ENCODE data around the gene TSHZ2. TPM values are rescaled to one million over a fixed set of nuclear protein-coding genes. Genes with fewer than 3 reads are reported as not detected.

TSHZ2 gene
- total RNA-seq, 4 donors from 2014 or later = 1.9 to 12.9 (median 5.0) TPM

DNA sequence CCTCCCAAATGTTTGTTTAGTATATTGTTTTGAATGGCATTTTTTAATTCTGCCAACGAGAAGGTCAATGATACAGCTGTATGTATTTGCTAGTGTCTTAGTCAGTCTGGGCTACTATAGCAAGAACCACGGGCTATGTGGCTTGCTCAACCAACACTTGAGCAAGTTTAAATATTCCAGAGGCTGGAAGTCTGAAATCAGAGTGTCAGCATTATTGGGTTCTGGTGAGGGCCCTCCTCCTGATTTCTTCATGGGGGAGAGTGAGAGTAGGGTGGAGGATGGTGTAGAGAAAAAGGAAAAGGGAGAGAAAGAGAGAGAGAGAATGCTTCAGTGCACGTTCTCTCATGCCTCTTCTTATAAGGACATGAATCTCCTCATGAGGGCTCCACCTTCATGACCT is 144.6 kb downstream of the TSHZ2 start:
- intact Hi-C loops (cut with DNase I; ENCODE audit: low total_unique reads) = no loop called here
- 75 to 80% methylated on average over 3 of the region's 3 CpGs for WGBS, 2 donors (ENCODE audit: low coverage in 1 of 2)
- in situ Hi-C loops (cut with MboI; ENCODE audit: low pct_ligation_motif_present in 1 of 4, low pct_unique_long_range_greater_than_20kb in 1 of 4, low sequenced_read_pairs in 3 of 4) = no loop called here

DNA sequence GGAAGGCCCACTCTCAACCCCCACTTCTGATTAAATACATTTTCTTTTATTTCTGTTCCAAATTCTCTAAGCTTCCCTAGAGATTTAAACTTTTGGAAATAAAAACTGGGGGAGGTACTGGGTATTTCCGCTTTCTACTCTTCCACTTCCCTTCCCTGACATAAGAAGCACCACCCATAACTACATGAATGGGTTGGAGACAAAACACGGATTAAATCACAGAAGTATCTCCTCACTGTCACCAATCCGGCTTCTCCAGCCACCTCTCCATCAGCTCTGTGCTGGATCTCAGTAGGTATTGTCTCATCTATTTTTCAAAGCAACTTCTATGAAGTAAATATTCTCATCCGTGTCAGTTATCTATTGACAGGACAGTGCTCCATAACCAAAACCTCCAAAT is 150.7 kb downstream of the TSHZ2 start:
- H3K9me3 ChIP-seq = no peaks in the 10 kb centered on the region
- H3K27me3 ChIP-seq = no peaks in the 10 kb centered on the region
- H3K36me3 ChIP-seq = no peaks in the 10 kb centered on the region
- in situ Hi-C loops (cut with MboI; ENCODE audit: low pct_ligation_motif_present in 1 of 4, low pct_unique_long_range_greater_than_20kb in 1 of 4, low sequenced_read_pairs in 3 of 4) = no loop called here
- intact Hi-C loops (cut with DNase I; ENCODE audit: low total_unique reads) = no loop called here
- H3K27ac ChIP-seq = no peak overlapping the region
- TF ChIP-seq EP300 (IDR thresholded peaks at IDR 0.05; ENCODE audit: low read depth) = no peak
- TF ChIP-seq POLR2A (IDR thresholded peaks at IDR 0.05) = no peak
- no peak for TF ChIP-seq POLR2AphosphoS5 (IDR thresholded peaks at IDR 0.05)
- TF ChIP-seq, protein P1, sequence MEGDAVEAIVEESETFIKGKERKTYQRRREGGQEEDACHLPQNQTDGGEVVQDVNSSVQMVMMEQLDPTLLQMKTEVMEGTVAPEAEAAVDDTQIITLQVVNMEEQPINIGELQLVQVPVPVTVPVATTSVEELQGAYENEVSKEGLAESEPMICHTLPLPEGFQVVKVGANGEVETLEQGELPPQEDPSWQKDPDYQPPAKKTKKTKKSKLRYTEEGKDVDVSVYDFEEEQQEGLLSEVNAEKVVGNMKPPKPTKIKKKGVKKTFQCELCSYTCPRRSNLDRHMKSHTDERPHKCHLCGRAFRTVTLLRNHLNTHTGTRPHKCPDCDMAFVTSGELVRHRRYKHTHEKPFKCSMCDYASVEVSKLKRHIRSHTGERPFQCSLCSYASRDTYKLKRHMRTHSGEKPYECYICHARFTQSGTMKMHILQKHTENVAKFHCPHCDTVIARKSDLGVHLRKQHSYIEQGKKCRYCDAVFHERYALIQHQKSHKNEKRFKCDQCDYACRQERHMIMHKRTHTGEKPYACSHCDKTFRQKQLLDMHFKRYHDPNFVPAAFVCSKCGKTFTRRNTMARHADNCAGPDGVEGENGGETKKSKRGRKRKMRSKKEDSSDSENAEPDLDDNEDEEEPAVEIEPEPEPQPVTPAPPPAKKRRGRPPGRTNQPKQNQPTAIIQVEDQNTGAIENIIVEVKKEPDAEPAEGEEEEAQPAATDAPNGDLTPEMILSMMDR (IDR thresholded peaks at IDR 0.05) = no peak
- no peak overlapping the region for H3K4me3 ChIP-seq
- no peaks in the 10 kb centered on the region for H3K4me1 ChIP-seq
- DNase-seq = no peak
- 84 to 85% methylated on average over 4 of the region's 4 CpGs for WGBS, 2 donors (ENCODE audit: low coverage in 1 of 2)

More for the DNA sequence above, 144.6 kb downstream of the TSHZ2 start:
- Histone ChIP-seq H3K27me3 (no peaks in the 10 kb centered on the region), H3K27ac (no peak overlapping the region), H3K4me1 (no peaks in the 10 kb centered on the region), H3K4me3 (no peak overlapping the region), H3K9me3 (no peaks in the 10 kb centered on the region), H3K36me3 (no peaks in the 10 kb centered on the region)
- DNase-seq = no peak
- TF ChIP-seq POLR2A (IDR thresholded peaks at IDR 0.05) (no peak), EP300 (IDR thresholded peaks at IDR 0.05; ENCODE audit: low read depth) (no peak), POLR2AphosphoS5 (IDR thresholded peaks at IDR 0.05) (no peak)
- TF ChIP-seq, protein P1 (IDR thresholded peaks at IDR 0.05) = no peak

DNA sequence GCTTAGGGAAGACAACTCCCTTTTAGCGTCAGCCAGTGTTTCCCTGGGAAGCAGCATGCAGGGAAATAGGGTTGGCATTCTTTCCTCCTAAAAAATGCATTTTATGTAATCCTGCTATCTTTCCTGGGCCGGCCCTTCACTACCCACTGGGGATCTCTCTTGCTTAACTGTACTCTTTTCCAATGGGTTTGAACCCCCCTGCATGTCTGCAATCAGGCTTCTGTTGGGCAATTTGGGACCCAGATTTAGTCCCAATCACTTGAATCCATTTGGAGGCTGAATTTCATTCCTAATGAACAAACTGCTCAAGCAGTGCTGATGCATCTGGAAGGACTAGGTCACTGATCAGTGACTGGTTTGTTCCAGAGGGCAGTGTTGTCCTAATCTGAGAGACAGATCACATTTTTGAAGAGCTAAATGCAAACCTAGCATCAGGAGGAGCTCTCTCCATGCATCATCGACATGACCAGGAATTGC is 152.0 kb downstream of the TSHZ2 start:
- intact Hi-C loops (cut with DNase I; ENCODE audit: low total_unique reads) (no loop called here), in situ Hi-C loops (cut with MboI; ENCODE audit: low pct_ligation_motif_present in 1 of 4, low pct_unique_long_range_greater_than_20kb in 1 of 4, low sequenced_read_pairs in 3 of 4) (no loop called here)
- Histone ChIP-seq H3K27ac (no peak overlapping the region), H3K36me3 (no peaks in the 10 kb centered on the region), H3K4me1 (no peaks in the 10 kb centered on the region), H3K9me3 (no peaks in the 10 kb centered on the region), H3K27me3 (no peaks in the 10 kb centered on the region), H3K4me3 (no peak overlapping the region)
- WGBS, 2 donors (ENCODE audit: low coverage in 1 of 2) = 66 to 82% methylated on average over 2 to 3 of the region's 3 CpGs
- TF ChIP-seq POLR2A (IDR thresholded peaks at IDR 0.05) (no peak), POLR2AphosphoS5 (IDR thresholded peaks at IDR 0.05) (peak in 1 of 3 donors; percentile 23), EP300 (IDR thresholded peaks at IDR 0.05; ENCODE audit: low read depth) (no peak)
- no peak for DNase-seq

DNA sequence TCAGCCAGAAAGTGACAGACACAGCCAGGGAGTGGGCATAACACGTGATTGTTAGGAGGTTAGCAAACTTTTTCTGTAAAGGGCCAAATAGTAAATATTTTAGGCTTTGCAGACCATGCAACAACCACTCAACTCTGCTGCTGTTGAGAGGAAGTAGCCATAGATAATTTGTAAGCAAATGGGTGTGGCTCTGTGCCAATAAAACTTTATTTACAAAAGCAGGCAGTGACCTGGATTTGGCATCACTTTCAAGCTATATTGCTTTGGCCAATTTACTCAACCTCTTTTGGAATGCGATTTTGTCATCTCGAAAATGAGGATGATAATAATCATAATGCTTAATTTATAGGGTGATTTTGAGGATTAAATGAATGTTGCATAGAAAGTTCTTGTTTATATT is 152.6 kb downstream of the TSHZ2 start:
- intact Hi-C loops (cut with DNase I; ENCODE audit: low total_unique reads) = loop anchor here (5.0 kb wide), 1 partner anchor 1487 kb away; no protein-coding TSS in a partner anchor
- Histone ChIP-seq H3K27me3 (no peaks in the 10 kb centered on the region), H3K4me1 (no peaks in the 10 kb centered on the region), H3K4me3 (no peak overlapping the region), H3K36me3 (no peaks in the 10 kb centered on the region), H3K27ac (no peak overlapping the region), H3K9me3 (no peaks in the 10 kb centered on the region)
- in situ Hi-C loops (cut with MboI; ENCODE audit: low pct_ligation_motif_present in 1 of 4, low pct_unique_long_range_greater_than_20kb in 1 of 4, low sequenced_read_pairs in 3 of 4) = no loop called here
- 49 to 60% methylated on average over 3 of the region's 3 CpGs for WGBS, 2 donors (ENCODE audit: low coverage in 1 of 2)
- no peak for DNase-seq
- TF ChIP-seq POLR2AphosphoS5 (IDR thresholded peaks at IDR 0.05) (no peak), POLR2A (IDR thresholded peaks at IDR 0.05) (no peak), EP300 (IDR thresholded peaks at IDR 0.05; ENCODE audit: low read depth) (no peak)
- TF ChIP-seq, protein P1 (IDR thresholded peaks at IDR 0.05) = no peak

DNA sequence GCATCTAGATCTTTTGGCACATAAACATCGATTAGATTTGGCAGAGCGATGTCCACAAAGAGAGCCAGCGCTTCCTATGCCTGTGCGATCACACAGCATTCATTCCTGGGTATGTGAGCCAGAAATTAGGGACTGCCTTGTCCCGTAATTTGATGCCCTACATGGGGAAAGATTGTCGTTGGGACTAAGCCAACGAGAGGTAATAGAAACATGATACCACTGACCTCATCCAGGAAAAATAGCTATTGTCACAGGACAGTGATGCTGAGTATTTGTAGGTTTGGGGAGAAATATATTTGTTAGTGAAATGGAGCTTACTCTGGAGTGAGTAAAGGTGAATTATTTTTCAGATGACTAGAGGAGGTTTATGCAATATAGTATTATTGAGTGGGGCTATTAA is 154.0 kb downstream of the TSHZ2 start:
- no peak for DNase-seq
- intact Hi-C loops (cut with DNase I; ENCODE audit: low total_unique reads) = loop anchor here (5.0 kb wide), 1 partner anchor 1486 kb away; no protein-coding TSS in a partner anchor
- H3K27ac ChIP-seq = no peak overlapping the region
- H3K27me3 ChIP-seq = no peaks in the 10 kb centered on the region
- 33 to 79% methylated on average over 3 to 7 of the region's 7 CpGs for WGBS, 2 donors (ENCODE audit: low coverage in 1 of 2)
- TF ChIP-seq EP300 (IDR thresholded peaks at IDR 0.05; ENCODE audit: low read depth) = no peak
- TF ChIP-seq POLR2A (IDR thresholded peaks at IDR 0.05) = no peak
- TF ChIP-seq, protein P1 (IDR thresholded peaks at IDR 0.05) = no peak
- TF ChIP-seq POLR2AphosphoS5 (IDR thresholded peaks at IDR 0.05) = no peak
- in situ Hi-C loops (cut with MboI; ENCODE audit: low pct_ligation_motif_present in 1 of 4, low pct_unique_long_range_greater_than_20kb in 1 of 4, low sequenced_read_pairs in 3 of 4) = no loop called here
- H3K4me1 ChIP-seq = no peaks in the 10 kb centered on the region
- no peaks in the 10 kb centered on the region for H3K9me3 ChIP-seq
- H3K4me3 ChIP-seq = no peak overlapping the region
- H3K36me3 ChIP-seq = no peaks in the 10 kb centered on the region
